NCI-H1092 treated with DMSO at 0.1 percent for 48 hours (cell line): ENCODE data around the gene PREX1.

ENCODE experiments used
- DNase-seq: peaks from one replicate; lab custom pipeline; 2025; lab: John Stamatoyannopoulos, UW

PREX1 gene

GRCh38 chr20:48736231-48736630 lies 91.6 kb downstream of the PREX1 start:
- DNase-seq: no peak

- DNase-seq: no peak
These were observed 92.7 kb downstream of the PREX1 start for GRCh38 chr20:48735112-48735511.

- no peak for DNase-seq
These were observed 93.6 kb downstream of the PREX1 start for GRCh38 chr20:48734104-48734749.

- no peak for DNase-seq
These were observed 94.5 kb downstream of the PREX1 start for GRCh38 chr20:48733296-48733790.

GRCh38 chr20:48732081-48732829 lies 95.5 kb downstream of the PREX1 start:
- DNase-seq: no peak

GRCh38 chr20:48731536-48731935 lies 96.3 kb downstream of the PREX1 start:
- no peak for DNase-seq

GRCh38 chr20:48730977-48731376 lies 96.8 kb downstream of the PREX1 start:
- no peak for DNase-seq

GRCh38 chr20:48729538-48729937 lies 98.3 kb downstream of the PREX1 start:
- DNase-seq: no peak

- no peak for DNase-seq
These were observed 99.6 kb downstream of the PREX1 start for GRCh38 chr20:48728042-48728825.

- DNase-seq: no peak
These were observed 100.6 kb downstream of the PREX1 start for GRCh38 chr20:48727226-48727625.

- no peak for DNase-seq
These were observed 102.2 kb downstream of the PREX1 start for GRCh38 chr20:48725555-48725991.

- no peak for DNase-seq
These were observed 102.8 kb downstream of the PREX1 start for GRCh38 chr20:48724891-48725554.

GRCh38 chr20:48724382-48724781 lies 103.4 kb downstream of the PREX1 start:
- no peak for DNase-seq

- DNase-seq: no peak
These were observed 104.2 kb downstream of the PREX1 start for GRCh38 chr20:48723308-48724264.

- peak; percentile 57 for DNase-seq
These were observed 105.0 kb downstream of the PREX1 start for GRCh38 chr20:48722737-48723191.

GRCh38 chr20:48722002-48722731 lies 105.6 kb downstream of the PREX1 start:
- DNase-seq: no peak

GRCh38 chr20:48721324-48722001 lies 106.3 kb downstream of the PREX1 start:
- no peak for DNase-seq

- DNase-seq: no peak
These were observed 107.4 kb downstream of the PREX1 start for GRCh38 chr20:48720256-48720985.
